ENCODE measurements around the gene CORT.
"Not testable (repeated sequence)": the region's sequence is repeated elsewhere in the genome, so short reads cannot be mapped to it uniquely, and the experiment has no call there.

The CORT gene

GRCh38 chr1:10449751-10450150 is at the start of gene CORT:
TSS of gene CORT (plus strand) at chr1:10450031. CDS start at chr1:10450224, 193 bp downstream.
- DNase-seq: no peak

GRCh38 chr1:10401281-10401680 is 48.5 kb upstream of the CORT start:
- DNase-seq: no peak

GRCh38 chr1:10402729-10403274 is 47.0 kb upstream of the CORT start:
- DNase-seq: no peak

- no peak for DNase-seq
Observed at GRCh38 chr1:10407201-10407600, 42.6 kb upstream of the CORT start.

- no peak for DNase-seq
Observed at GRCh38 chr1:10415211-10415930, 34.5 kb upstream of the CORT start.

GRCh38 chr1:10415967-10416366 is 33.9 kb upstream of the CORT start:
- not testable (repeated sequence) for DNase-seq

GRCh38 chr1:10418741-10419140 is 31.1 kb upstream of the CORT start:
- not testable (repeated sequence) for DNase-seq

- no peak for DNase-seq
Observed at GRCh38 chr1:10419351-10419750, 30.5 kb upstream of the CORT start.

GRCh38 chr1:10421637-10422036 is 28.2 kb upstream of the CORT start:
- no peak for DNase-seq

- peak; percentile 51 for DNase-seq
Observed at GRCh38 chr1:10424034-10424433, 25.8 kb upstream of the CORT start.

- DNase-seq: no peak
Observed at GRCh38 chr1:10424651-10425050, 25.2 kb upstream of the CORT start.

- DNase-seq: not testable (repeated sequence)
Observed at GRCh38 chr1:10425826-10426534, 23.9 kb upstream of the CORT start.

- DNase-seq: not testable (repeated sequence)
Observed at GRCh38 chr1:10426535-10426848, 23.3 kb upstream of the CORT start.

GRCh38 chr1:10428984-10429383 is 20.8 kb upstream of the CORT start:
- no peak for DNase-seq

- DNase-seq: no peak
Observed at GRCh38 chr1:10429868-10430215, 20.0 kb upstream of the CORT start.

GRCh38 chr1:10430216-10431069 is 19.4 kb upstream of the CORT start, which contains the start of gene CENPS:
TSS of gene CENPS (plus strand) at chr1:10430433. CDS start at chr1:10430518, 85 bp downstream.
- peak; percentile 82 for DNase-seq

GRCh38 chr1:10431070-10431730 is 18.6 kb upstream of the CORT start:
- no peak for DNase-seq

- DNase-seq: no peak
Observed at GRCh38 chr1:10432910-10433700, 16.7 kb upstream of the CORT start.

GRCh38 chr1:10433790-10434189 is 16.0 kb upstream of the CORT start:
- no peak for DNase-seq

- no peak for DNase-seq
Observed at GRCh38 chr1:10434590-10434989, 15.2 kb upstream of the CORT start.

- DNase-seq: no peak
Observed at GRCh38 chr1:10437052-10437451, 12.8 kb upstream of the CORT start.

GRCh38 chr1:10438677-10439163 is 11.1 kb upstream of the CORT start:
- no peak for DNase-seq

Data from NCI-H446 treated with DMSO at 0.1 percent for 48 hours (cell line).